Stimulated activated CD4-positive, alpha-beta T cell treated with anti-CD3 and anti-CD28 coated beads, Interleukin-4, amount 100 ng/mL, for 1 hour (primary cell): ENCODE results near the gene NKX6-2.
"Not testable (repeated sequence)": the region's sequence is repeated elsewhere in the genome, so short reads cannot be mapped to it uniquely, and the experiment has no call there.

Experiments
- DNase-seq: peaks from one replicate; pipeline ENCODE4 v3.0.0-alpha.2; 2020

NKX6-2 gene

DNA sequence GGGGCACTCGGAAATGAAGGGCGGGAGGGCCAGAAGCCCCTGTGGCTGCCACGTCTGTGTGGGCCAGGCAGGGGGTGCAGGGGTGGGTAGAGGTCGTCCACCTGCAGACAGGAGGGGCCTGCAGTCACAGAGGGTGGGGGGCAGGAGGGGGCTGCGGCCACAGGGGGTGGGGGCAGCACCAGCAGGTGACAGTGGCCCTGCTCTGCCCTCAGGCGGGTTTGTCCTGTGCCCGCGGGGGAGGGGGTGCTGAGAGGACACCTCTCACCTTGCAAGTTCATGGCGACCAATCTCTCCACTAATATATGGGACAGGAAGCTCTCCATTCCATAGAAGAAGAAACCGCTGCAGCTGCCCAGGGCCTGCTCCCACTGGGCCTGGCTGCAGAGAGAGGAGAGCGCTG is 26.6 kb upstream of the NKX6-2 start:
- DNase-seq: no peak

- DNase-seq: no peak
Measured at GRCh38 chr10:132811891-132812481, 26.0 kb upstream of the NKX6-2 start.

DNA sequence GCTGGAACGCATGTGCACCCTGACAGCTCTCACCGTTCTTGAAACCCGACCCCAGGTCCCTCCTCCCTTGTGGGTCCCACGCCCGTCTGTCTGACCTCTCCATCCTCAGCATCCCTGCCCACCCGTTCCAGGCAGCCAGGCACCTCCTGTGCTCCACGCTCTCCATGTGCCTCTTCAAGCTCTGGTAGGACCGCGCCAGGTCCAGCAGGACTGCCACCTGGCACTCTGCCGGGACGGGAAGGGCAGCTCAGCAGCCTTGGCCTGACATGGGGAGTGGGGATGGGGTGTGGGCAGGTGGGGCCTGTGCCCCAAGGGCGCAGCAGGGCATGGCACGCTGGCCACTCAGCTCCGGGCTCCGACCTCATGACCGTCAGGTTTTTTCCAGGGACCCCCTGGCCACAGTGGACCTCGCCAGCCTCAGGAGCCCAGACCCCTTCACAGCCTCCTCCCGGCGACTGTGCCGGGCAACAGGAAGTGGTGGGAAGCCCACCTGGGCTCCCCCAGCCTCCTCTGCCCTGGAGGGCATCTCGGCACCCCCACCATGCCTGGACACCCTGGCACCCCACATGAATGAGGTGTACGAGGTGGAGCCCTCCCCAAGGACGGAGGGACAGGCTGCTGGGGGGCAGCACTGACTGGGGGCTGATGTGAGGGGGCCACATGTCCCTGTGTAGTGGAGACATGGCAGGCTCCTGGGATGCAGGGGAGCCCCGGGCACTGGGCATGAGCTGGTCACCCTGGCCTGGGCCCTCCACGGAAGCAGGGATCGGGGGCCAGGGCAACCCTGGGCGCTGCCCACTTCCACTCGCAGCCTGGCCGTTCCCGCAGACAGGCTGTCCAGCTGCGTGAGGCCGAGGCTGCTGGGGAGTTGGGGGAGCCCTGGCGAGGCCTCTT is 25.1 kb upstream of the NKX6-2 start:
- no peak for DNase-seq

DNA sequence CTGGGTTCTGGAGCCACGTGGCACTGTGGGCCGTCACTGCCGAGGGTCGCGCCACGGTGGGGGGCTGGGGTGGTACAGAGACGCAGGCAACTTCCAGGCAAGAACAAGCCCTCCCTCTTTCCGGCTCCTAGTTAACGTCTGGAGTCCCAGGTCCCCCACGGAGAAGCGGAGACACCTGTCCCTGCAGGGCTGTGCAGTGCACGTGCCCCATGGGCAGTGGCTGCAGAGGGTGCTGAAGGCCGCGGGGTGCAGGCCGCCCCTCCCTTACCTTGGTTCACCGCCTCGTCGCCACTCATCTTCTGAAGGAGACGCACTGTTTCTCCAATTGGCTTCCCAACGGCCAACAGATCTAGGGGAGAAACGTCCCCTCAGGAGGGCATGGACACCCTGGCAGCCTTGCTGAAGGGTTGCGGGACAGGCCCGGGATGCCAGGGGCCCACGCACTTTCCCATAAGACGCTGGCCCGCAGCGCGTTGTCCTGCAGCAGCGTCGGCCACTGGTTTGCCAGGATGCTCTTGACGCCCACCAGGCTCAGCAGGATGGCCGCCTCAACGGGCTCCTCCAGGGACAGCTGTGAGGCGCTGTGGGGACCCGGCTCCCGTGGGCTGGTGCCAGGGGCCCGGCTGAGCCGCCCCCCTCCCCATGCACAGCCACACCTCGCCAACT is 24.3 kb upstream of the NKX6-2 start:
- no peak for DNase-seq

- no peak for DNase-seq
Measured at GRCh38 chr10:132809232-132810140, 23.5 kb upstream of the NKX6-2 start.

DNA sequence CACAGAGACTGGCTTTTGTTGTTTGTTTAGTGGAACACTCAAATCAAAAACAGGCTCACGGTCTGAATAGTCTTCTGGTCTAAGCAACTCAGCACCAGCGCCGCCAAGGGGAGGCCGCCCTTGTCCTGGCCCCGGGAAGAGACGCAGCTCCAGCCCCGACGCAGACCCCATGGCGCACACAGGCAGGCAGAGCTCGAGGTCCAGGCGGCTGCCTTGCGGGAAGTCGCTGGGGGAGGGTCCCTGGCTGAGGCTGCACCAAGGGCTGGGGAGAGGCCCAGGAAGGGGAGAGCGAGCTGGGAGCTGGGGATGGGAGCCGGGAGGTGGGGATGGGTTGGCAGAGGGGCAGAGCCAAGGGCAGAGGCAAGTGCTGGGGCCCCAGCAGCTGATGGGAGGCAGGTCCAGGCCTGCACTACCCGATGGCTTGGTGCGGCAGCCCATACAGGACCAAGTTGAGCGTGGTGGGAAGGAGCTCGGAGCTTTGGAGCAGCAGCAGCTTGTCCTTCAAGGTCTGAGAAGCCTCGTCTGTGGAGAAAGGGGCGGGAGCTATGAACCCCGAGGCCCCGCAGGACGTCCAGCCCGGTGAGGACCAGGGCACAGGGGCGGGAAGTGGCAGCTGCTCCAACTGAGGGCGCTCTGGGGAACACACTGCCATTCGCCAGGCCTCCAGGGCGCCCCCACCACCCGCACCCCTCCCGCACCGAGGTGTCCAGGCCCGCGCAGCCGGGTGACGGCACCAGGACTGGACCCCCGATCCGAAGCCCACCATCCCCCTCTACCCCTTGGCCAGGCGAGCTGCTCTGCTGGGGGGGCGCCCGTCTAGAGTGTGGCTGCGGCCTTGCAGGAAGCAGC is 22.7 kb upstream of the NKX6-2 start:
- no peak for DNase-seq

DNA sequence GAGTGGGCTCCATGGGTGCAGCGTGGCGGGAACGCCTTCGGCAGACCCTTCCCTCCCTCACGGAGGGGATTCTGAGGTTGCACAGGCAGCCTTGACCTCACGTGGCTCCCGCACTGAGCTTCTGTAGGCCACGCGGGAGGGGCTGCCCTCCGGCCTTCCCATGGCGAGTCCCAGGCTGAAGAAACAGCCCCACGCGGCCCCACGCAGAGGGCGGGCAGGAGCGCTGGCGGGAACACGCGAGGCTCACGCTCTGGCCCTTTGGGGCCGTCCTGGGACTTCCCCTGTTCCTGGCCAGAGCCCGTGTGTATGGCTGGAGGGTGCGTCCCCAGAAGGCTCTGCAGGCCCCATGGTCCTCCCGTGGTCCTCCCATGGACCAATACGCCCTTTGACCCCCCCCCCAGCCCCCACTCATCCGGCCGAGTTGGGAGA is 21.7 kb upstream of the NKX6-2 start:
- DNase-seq: no peak

DNA sequence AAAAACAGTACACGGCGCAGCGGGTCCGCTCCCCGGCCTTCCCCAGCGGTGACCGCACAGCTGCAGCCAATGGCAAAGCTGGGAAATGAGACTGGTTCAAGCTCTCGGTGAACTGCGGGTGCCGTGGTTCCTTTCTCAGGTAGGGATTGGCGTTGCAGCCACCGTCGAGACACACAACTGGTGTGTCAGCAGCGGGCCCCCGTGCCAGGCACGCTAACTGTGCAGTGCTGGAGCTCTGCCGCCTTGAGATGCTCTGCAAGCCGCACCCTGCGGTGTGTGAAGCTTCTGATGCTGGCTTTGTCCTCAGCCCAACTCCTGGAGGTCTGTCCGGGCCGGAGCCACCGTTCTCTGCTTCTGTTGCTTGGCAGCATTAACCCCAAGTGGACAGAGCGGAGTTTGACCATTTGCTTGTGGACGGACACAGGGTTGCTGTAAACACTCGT is 20.6 kb upstream of the NKX6-2 start:
- DNase-seq: no peak

DNA sequence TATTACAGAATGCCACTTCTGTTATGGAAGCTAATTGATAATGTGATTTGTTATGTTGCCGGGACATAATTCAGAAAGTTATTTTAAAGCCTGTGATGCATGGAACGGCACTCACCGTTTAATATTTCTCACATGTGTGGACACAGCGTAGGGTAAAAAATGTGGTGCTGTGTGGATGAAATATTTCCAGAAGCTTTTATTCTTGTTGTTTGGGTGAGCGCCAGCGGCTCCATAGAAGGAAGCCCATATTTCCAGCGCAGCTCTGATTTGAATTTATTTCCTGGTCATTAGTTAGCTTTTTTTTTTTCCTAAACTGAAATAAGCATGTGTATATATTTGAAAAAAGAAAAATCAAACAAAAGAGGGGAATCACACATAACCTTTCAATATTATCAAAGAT is 20.2 kb upstream of the NKX6-2 start:
- DNase-seq: no peak

GRCh38 chr10:132805599-132805998 is 19.7 kb upstream of the NKX6-2 start:
- DNase-seq: no peak

- no peak for DNase-seq
Measured at GRCh38 chr10:132804785-132805426, 19.0 kb upstream of the NKX6-2 start.

GRCh38 chr10:132804287-132804686 is 18.3 kb upstream of the NKX6-2 start:
- DNase-seq: no peak

- no peak for DNase-seq
Measured at GRCh38 chr10:132803416-132804210, 17.7 kb upstream of the NKX6-2 start.

DNA sequence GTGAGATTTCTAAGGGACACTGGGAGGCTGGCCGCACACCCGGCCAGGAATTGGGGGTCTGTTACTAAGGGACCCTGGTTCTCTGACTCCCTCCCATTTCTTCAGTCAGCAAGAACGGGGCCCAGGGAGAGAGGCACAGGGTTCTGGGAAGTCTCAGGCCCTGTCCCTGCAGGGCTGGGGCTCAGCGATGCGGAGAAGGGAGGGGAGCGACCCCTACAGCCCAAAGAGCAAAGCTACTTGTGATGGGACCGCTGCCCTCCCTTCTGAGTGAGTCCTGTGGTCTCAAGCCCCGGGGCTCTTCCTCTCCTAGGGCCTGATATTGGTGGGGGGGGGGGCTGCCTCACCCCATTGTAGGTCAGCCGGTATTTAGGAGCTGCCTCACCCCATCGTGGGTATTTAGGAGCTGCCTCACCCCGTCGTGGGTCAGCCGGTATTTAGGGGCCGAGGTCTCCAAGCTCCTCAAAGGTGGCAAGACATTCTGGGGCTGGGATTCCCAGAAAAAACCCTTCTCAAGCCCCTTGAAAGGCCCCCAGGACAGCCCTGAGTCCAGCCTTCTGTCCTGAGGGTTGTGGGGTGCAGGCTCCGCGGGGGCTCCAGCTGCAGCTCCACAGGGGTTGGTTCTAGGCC is 16.9 kb upstream of the NKX6-2 start:
- DNase-seq: no peak

- no peak for DNase-seq
Measured at GRCh38 chr10:132802048-132802447, 16.1 kb upstream of the NKX6-2 start.

DNA sequence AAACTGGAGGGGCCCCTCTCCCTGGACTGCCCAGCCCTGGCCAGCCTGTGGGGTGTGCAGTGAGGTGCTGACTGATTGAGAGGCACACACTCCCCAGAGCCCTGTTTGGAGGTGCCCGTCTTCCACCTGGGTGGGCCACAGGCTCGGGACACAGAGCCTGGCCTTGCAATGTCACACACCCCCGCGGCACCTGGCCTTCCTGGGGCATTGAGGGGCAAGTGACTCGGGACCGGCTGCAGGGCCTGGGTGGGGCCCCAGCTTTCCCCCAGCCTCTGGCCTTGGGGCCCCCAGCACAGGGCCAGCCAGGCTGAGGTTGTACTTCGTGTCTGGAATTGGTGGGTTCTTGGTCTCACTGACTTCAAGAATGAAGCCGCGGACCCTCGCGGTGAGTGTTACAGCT is 13.9 kb upstream of the NKX6-2 start:
- DNase-seq: no peak

- no peak for DNase-seq
Measured at GRCh38 chr10:132798876-132799275, 12.9 kb upstream of the NKX6-2 start.

DNA sequence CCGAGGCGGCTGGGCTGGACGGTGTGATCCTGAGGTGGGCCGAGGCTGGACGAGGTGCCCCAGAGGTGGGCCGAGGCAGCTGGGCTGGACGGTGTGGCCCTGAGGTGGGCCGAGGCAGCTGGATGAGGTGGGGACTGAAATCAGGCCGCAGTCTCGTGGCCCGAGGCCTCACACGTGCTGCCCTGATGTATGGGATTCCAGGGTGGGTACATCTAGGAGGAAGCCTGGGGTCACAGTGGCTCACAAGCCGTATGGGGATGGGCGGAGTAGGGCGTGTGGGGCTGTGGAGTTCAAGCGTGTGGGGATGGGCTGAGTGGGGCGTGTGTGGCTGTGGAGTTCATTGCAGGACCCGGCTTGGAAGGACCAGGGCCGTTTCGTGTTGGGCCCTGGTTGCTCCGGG is 12.5 kb upstream of the NKX6-2 start:
- DNase-seq: no peak

DNA sequence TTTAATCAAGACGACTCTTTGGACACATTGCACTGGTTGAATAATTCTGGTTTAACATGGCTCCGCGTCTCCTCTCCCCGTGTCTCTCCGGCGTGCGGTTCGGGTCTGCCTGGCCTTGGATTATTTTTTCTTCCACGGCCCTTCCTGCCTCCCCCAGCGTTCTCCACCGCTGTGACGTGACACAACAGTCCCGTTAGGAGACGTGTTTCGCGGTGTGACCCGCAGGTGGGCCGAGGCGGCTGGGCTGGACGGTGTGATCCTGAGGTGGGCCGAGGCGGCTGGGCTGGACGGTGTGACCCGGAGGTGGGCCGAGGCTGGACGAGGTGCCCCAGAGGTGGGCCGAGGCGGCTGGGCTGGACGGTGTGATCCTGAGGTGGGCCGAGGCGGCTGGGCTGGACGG is 12.0 kb upstream of the NKX6-2 start:
- DNase-seq: not testable (repeated sequence)

GRCh38 chr10:132796846-132797245 is 10.9 kb upstream of the NKX6-2 start:
- DNase-seq: no peak
